HPDE6-E6E7 (cell line): Measurements from ENCODE around the gene SHTN1.
A peak's percentile ranks its signal among the peaks of the same experiment; 100 is the strongest.

ENCODE experiments used
- DNase-seq: peaks from one replicate; pipeline ENCODE4 v3.0.0; 2011; ENCODE audit warnings: missing footprints; ENCODE audit errors: extremely low spot score

The SHTN1 gene

DNA sequence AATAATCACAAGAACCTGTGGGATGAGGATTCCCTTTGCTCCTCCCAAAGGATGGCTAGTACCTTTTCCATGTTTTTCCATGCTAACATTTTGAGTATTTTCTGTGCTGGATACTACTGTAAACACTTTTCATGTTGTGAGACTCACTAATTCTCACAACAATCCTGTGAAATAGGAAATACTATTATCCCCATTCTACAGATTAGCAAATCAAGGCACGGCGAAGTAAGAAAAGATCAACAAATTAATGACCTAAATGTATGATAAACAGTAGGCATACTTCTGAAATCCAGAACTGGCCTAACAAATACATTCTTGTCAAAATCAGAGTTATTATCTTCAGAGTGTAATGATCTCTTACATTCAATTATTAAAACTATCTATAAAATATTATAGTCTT lies 86.4 kb downstream of the SHTN1 start:
- DNase-seq, result no peak

DNA sequence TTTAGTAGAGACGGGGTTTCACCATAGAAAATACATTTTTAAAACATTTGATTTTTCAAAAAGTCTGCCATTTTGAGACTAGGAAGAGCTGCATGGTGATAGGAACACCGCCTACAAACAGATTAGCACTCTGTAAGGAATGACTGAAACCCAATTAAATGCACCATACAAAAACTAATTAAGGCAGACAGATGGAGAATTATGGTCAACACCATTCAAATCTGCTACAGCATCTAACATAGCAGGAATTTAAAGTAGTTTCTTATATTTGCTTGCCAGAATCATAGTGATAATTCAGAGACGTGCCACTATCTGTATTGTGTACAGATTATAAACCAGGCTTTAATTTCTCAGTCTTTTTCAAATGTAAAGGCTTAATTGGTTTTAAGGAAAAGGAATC lies 87.5 kb downstream of the SHTN1 start:
- DNase-seq, result no peak

DNA sequence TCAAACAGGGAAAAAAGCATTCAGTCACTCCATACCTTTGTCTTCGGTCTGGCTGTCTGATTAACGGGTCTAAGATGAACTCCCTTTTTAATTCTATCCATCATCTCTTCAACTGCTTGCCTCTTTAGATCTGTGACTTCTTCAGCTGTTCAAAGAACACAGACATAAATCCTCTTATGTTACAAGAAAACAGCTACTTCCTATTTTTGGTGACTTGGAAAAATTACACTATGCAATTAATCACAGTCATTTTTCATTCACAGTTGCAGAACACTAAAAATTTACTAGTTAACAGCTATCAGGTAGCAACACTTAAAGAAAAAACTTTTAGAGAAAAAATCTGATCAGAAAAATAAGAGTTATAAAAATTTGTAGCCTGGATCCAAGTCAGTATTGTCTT lies 89.6 kb downstream of the SHTN1 start:
- no peak for DNase-seq

DNA sequence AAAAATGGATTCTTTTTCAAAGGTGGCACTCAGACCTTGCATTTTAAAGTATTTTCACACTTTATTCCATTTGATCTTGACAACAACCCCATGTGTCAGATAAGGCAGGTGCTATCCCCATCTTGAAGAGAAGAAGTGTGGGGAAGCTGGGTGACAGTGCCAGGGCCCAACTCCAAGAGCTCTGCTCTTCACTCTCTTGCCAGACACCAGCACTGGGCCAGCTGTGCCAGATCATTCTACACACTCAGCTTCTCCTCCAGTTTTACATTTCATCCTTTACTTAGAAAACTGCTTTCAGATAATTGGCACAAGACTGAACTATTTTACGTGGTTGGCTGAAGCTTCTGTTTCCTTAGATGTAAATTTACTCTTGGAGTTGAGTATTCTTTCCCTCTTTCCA lies 91.3 kb downstream of the SHTN1 start:
- no peak for DNase-seq

DNA sequence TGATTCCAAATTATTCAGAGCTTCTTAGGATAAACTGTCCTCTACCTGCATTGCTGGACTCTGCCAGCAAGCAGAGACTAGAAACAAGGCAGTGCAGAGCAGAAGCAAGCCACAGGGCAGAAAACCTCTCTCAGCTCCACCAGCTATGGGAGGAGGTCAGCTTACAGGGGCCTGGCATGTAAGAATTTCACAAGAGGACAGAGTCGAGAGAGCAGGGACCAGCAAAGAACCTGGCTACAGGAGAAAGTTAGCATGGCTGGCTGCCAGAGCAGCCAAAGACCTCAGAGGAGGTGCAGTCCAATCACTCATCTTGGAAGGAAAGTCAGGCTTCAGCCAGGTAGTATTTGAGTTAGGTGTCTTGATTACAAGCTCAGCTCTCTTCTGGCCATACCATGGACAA lies 92.8 kb downstream of the SHTN1 start:
- DNase-seq, result no peak

DNA sequence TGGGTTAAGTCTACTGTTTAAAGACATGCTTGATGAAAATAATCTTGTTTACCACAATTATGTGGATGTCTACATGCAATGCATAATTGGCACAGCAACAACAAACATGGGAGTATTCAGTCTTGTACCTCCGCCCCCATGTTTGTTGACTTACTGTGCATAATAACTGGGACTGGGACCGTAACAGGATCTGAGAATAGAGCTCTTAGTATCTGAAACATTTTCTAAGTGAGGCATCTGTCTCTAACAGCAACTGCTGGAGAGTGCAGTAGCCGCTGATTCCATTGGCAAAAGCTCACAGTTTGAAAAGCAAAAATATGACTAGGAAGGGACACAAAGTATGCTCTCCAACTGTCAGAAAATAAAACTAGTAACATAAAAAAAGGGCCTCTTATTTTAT lies 94.1 kb downstream of the SHTN1 start:
- DNase-seq, result no peak

DNA sequence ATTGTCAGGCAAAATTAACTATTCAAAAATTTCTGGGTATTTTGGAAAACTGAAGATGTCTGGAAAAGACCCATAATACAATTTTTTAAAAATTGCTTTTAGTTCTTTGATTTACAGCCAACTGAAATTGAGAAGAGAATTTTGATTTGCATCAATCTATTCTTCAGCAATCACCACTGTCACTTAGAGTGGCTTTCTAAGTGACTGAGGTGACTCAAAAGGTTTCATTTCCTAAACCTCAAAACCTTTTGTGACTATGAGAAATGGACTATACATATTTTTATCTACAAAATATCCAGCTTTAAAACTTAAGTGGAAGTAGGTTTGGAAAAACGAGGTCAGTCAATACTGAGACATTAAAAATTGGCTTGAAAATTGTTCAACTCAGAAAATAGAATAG lies 95.7 kb downstream of the SHTN1 start:
- DNase-seq, result no peak

DNA sequence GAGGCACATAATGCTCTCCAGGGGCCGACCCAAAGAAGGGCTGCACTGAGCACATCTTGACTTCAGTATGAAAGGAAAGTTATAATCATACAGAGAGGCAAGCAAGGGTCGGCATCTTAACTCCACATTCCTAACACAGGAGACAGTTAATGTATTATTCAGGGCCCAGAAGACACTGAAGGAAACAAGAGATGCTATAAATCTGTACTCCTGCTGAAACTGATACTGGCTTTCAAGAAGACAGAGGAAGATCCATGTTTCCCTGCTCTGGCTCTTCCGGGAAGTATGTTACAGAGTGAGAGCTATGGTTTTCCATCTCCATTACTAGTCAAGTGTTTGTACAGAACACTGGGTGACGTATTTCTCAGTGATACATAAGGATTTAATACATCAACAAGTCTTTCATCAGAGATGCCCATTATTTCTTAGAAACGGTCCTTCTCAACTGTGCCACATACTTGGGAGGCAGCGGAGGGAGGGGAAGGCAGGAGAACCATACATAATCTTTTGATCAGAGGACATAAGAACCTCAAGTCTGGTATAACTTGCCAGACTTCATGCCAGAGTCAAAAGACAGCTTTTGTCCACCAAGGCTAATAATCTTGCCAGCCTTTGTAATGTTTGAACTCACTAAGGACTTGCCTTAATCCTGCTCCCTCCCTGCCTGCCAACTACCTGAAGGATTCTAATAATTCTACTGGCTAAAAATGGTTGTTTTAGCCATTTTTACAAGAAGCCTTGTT lies 97.6 kb downstream of the SHTN1 start:
- no peak for DNase-seq

DNA sequence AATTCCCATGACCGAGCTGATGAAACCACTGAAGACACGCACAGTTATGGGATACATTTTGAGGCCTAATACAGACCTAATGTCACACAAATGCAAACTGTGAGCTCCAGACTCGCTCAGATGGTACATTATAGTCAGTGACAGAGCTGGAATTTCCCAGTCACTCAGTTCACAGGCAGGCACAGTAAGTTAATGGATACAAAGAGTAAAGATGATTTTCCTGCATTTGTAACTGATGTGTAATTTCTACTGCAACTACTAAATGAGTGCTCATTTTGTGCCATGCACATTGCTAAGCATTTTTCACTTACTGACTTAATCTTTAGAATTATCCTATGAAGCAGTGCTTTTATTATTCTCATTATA lies 99.2 kb downstream of the SHTN1 start:
- no peak for DNase-seq

DNA sequence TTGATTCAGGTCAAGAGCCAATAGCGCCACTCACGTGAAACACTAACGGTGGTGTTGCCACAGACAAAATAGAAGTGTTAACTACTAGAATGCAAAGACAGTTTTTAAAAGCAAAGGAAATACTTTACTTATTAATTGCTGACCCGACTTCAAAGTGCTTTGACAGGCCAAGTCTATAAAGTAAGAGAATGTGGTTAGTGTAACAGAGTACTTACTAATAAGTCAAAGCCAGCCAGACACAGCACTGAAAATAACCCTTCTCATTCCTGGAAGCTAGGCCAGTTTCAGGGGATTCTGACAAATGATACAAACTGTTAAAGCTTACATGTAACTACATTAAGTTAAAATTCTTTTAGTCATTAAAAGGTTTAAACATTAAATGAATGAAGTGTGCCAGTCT lies 105.4 kb downstream of the SHTN1 start:
- no peak for DNase-seq

DNA sequence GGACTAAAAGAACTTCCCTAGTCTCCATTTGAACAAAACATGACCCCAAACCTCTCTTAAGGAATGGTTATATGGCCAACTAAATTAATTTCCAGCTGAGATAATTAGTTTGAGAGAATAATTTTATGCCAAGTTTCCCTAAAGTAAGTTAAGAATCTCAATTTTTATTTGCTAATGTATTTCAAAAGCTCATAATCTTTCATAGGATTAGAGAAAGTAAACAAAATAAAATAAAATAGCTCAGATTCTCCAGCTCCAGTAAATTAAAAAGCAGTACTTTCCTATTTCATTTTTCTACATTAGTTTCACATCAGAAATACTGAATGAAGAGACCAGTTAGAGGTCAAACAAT lies 111.3 kb downstream of the SHTN1 start:
- DNase-seq, result no peak

DNA sequence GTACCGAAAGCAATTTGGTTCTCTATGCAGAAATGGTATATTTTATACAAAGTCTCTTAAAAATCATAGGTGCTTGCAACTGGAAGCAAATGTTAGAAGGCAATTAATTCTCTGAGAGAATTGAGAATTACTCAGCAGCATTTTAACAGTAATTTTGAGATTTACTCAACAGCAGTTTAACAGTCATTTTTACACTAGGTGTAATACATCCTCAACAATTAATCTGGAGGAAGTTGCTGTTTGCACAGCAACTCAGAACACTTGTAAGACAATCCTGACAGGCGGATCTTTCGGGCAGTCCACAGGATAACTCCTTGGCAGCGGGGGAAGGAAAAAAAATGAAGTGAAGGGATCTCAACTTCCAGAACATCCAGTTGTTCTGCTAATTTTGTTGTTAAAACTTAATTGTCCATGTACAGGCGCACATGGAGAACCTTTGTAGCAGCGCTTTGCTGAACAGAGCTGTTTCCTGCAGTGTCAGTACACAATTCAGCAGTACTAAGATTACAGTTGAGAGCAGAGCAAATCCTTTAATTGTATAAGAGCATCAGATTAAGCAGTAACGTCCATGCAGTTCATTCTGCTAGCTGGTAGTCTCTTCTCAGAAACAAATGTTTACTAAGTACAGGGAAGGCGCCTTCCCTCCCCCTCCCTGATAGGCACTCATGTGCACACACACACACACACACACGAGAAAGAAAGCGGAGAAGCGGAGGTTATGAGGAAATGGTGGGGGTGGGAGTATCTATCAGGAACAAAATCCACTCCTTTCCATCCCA lies 111.9 kb downstream of the SHTN1 start:
- DNase-seq, result no peak

DNA sequence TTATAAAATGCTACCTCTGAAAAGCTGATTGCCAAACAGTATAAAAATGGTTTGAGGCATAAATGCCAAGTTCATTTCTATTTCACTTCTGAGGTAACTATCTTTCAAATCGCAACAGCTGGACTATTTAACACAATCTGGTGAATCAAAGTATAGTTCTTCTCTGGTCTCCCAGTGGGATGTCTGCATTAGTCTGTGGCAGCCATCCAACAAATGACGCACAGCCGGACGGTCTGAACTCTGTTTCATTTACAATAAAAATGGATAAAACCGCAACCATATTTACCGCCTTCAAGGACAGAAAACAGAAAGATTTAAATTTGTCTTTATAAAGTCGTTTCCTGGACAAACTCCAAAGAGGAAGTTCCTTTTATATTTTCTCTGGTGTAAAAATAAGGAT lies 113.8 kb downstream of the SHTN1 start:
- peak; percentile 37 for DNase-seq

DNA sequence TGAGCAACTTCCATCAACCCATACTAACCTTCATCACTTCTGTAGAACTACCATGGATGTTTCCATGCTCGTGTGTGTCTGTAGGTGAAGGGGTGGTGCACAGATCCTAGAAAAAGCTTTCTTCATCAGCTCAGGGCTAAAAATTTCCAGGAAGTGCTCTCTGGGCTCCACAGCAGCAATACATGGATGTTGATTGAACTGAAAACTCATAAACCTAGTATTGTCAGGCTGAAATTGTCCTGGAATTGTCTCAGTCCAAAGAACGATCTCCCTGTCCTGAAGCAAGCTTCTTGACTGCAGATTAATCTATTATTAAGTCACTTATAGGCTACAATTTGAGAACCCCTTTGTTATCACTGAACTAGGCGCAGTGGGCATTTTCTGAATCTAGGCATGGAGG lies 115.9 kb downstream of the SHTN1 start:
- DNase-seq, result no peak

DNA sequence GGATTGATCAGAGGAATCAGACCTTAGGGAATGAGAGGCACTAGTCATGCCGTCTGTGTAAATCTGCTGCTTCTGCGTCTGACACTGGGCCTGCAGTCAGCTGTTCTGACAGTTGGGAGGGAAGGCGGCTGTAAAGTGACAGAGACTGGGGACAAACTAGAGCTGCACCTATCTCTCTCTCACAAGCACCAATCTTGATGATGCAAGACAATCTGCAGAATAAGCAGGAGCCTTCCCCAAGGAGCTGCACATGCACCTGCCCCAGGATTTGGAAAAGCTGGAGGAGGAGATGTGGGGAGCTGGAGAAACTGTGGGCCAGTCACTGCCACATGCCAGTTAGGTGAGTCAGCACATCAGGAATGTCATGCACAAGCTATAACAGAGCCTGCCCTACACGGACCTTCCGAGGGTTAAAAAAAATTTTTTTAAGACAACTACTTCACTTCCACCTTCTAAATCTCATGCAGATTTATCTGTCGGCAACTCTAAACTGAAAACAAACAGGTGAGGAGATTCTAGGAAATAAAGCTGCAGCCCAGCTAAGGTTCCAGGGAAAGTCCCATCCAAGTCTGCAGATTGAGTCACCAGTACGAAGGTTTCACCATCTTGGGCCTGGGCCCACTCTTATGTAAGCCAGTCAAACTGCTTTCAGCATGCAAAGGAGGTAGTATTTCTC lies 116.5 kb downstream of the SHTN1 start:
- peak; percentile 80 for DNase-seq

DNA sequence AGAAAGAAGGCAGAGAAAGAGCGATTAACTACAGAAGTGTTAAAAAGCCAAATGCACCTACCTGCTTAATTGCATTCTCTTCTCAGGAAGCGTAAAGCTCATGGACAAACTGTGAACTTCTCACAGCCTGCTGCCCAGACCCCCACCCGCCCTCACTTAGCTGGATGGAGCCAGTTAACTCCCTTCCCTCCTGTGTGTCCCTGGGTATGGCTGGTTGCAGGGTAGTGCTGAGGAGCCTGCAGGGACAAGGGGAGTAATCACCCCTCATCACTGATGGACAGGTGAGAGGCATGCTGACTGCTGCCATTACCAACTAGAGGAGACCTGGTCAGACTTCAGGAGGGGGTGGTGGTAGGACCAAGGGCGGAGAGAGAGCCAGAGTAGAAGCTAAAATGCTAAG lies 118.2 kb downstream of the SHTN1 start:
- no peak for DNase-seq

DNA sequence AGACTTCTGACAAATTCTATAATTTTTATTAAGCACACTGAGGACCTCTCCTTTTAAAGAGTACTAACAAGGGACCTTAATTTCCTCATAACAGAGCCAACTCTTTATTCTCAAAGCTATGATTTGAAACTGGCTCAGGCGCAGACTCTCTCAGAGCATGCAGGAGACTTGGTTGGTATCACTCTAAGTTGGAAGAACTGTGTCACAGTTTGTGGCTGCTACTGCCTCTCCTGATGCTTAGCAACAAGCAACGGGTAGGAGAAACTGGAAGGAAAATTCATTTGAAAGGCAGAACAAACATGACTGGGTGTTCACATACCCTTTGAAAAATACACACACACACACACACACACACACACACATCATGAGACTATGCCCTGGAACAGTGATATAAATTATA lies 122.3 kb downstream of the SHTN1 start:
- DNase-seq, result no peak

DNA sequence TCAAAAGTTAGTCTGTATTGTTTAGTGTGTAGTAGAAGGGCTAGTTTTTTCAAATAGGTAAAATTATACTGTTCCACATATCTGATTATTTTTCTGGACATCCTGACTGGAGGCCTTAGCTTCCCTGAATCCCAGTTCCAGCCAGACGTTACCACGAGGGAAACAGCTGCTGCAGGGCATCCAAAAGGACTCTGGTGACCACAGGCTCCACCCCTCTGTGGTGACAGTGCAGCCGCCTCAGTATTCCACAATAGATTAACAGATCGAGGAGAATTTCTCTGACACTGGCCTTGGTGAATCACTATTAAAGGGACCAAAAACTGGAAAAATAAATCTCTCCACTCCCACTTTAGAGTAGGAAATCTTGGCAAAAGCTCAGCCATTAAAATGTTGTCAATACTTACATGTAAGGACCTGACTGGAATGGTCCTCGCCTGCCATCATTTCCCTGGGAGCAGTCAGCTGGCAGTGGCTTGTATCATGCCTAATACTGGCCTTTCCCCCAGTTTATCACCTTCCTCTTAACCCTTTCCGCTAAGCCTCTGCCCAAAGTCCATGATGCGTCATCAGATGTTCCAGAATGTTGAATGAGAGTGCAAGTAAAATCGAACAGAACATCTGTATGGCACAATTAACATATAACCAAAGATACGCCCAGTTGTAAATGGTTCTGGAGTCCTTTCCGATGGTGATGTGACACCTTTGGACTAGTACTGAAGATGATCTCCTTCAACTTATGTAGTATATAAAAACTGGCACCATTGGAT lies 124.1 kb downstream of the SHTN1 start:
- no peak for DNase-seq

DNA sequence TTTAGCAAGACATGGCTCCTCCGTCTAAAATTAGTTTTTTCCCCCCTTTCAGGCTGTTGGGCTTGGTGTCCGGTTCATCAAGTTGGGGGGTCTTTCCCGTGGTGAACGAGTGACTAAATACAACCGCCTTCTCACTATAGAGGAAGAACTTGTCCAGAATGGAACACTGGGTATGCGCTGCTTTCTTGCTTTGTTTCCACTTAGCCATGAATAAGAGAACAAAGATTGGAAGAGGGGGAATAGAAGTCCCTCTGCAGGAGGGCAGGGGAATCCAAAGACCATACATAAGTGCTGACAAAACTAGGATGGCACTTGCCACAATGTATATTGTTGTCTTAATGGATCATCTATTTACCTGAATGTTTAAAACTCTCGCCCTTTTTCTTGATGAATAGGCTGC lies 125.2 kb downstream of the SHTN1 start:
- DNase-seq, result no peak

DNA sequence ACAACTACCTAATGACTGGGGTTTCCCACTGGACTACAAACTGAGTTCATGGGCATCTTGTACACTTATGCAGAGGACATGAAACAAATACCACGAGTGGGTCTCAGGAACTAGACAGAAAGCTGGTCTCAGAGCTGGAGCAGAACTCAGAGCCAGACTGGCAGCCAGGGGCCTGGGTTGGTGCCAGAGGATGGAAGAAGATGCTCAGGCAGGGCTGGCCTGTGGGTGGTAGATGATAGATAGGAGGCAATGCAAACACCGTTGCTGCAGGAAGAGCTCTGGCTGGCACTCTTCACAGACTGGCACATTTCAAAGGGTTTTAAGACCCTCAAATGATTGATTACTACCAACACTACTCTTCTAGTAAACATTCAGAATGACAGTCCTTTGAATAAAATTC lies 126.9 kb downstream of the SHTN1 start:
- DNase-seq, result no peak

DNA sequence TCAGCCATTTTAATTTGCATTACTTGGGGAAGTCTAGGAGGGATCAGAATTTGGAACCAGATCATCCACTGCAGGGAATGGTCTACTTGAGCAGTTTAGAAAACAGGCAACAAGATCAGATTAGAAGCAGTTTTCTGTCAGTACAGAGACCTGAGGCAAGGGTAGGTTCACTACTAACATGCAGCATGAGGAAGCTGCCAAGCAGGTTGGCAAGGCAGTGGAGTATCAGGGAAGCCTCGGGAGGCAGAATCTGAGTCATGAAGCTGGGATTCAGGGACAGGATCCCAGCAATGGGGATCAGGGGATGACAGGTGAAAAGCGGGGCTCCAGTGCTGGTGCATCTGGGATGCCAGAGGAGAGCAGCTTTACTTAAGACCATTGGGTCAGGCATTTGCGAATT lies 127.6 kb downstream of the SHTN1 start:
- no peak for DNase-seq

DNA sequence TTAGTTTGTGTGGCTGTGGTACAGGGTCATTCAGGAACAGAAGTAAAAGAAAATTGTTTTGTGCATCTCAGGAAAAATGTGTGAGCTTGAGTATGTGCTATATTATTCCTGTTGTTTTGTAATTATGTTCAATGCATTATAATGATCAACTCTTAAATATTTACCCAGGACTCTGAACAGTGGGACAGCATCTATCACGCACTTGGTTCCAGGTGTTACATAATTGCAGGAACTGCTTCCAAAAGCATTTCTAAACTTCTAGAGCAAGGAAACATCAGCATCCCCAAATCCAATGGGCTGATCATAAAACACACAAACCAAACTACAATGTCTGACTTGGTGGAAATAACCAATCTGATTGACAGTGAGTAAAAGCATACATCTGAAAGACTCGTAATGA lies 129.1 kb downstream of the SHTN1 start:
- no peak for DNase-seq
